HEK293 (cell line): ENCODE results near the gene LPP.

Experiments
- CTCF ChIA-PET: fragments of 350-600 bp; formaldehyde crosslinking; extraction: SDS; loops from one replicate; lab custom pipeline; 2021; ENCODE audit warnings: antibody characterized with exemption; lab: Yijun Ruan, JAX
- POLR2A ChIA-PET: fragments of 300-600 bp; formaldehyde crosslinking; extraction: SDS; loops from one replicate; lab custom pipeline; 2020; ENCODE audit warnings: antibody characterized with exemption, inconsistent platforms; lab: Yijun Ruan, JAX
- H3K27ac ChIP-seq: fragments of 200-500 bp; sonication (Bioruptor generic); 2 replicates; pipeline ENCODE4 v1.5.1; 2014; ENCODE audit warnings: low read depth, low read length, control low read depth, inconsistent platforms; ENCODE audit errors: extremely low read depth
- H3K36me3 ChIP-seq, 2 experiments: fragments of 200-500 bp in 1 of 2; sonication (Bioruptor generic) in 1 of 2; 1 replicate in 1 of 2; 2 replicates in 1 of 2; pipeline ENCODE4 v1.5.1; 2014 to 2017; ENCODE audit warnings: inconsistent platforms in 2 of 2, low read length in 2 of 2; ENCODE audit not compliant: control insufficient read depth in 2 of 2, insufficient read depth in 1 of 2
- H3K4me1 ChIP-seq: fragments of 200-500 bp; sonication (Bioruptor generic); 2 replicates; pipeline ENCODE4 v1.5.1; 2014; ENCODE audit warnings: mild to moderate bottlenecking, low read length, inconsistent platforms; ENCODE audit not compliant: control insufficient read depth, insufficient read depth
- H3K4me3 ChIP-seq: 2 replicates; pipeline ENCODE4 v1.5.1; 2011; ENCODE audit warnings: low read depth, mild to moderate bottlenecking, control low read depth, low read length, moderate library complexity
- H3K9me3 ChIP-seq: fragments of 200-500 bp; sonication (Bioruptor generic); 2 replicates; pipeline ENCODE4 v1.5.1; 2014; ENCODE audit warnings: low read depth, low read length, inconsistent platforms; ENCODE audit not compliant: control insufficient read depth, insufficient read depth
- GFI1B ChIP-seq: fragments of 450-650 bp; formaldehyde crosslinking; IDR thresholded peaks from 2 replicates; pipeline ENCODE4 v1.5.1; 2016; ENCODE audit warnings: missing biosample characterization, missing genetic modification characterization
- HOXA7 ChIP-seq: sonication (generic); formaldehyde crosslinking; IDR thresholded peaks from 2 replicates; pipeline ENCODE4 v1.8.1; 2022; ENCODE audit warnings: missing genetic modification reagents, borderline replicate concordance
- MZF1 ChIP-seq: fragments of 450-650 bp; formaldehyde crosslinking; IDR thresholded peaks from 2 replicates; pipeline ENCODE4 v1.5.1; 2017; ENCODE audit warnings: missing biosample characterization, missing genetic modification characterization, borderline replicate concordance
- SCRT2 ChIP-seq: fragments of 450-650 bp; formaldehyde crosslinking; IDR thresholded peaks from 2 replicates; pipeline ENCODE4 v1.5.1; 2016; ENCODE audit warnings: missing biosample characterization, missing genetic modification characterization
- SETDB1 ChIP-seq: IDR thresholded peaks from one replicate; pipeline ENCODE4 v1.6.1; 2017; ENCODE audit warnings: mild to moderate bottlenecking, low read length, moderate library complexity, mixed read lengths; ENCODE audit not compliant: insufficient read length
- YY1 ChIP-seq: fragments of 450-650 bp; formaldehyde crosslinking; IDR thresholded peaks from 2 replicates; pipeline ENCODE4 v1.5.1; 2018; ENCODE audit warnings: missing biosample characterization, missing genetic modification characterization
- ZBTB17 ChIP-seq: fragments of 450-650 bp; formaldehyde crosslinking; IDR thresholded peaks from 2 replicates; pipeline ENCODE4 v1.5.1; 2016; ENCODE audit warnings: missing biosample characterization, missing genetic modification characterization
- ZEB2 ChIP-seq: fragments of 450-650 bp; formaldehyde crosslinking; IDR thresholded peaks from 2 replicates; pipeline ENCODE4 v1.5.1; 2016; ENCODE audit warnings: missing biosample characterization, missing genetic modification characterization
- ZNF2 ChIP-seq: fragments of 450-650 bp; formaldehyde crosslinking; IDR thresholded peaks from 2 replicates; pipeline ENCODE4 v1.5.1; 2016; ENCODE audit warnings: missing biosample characterization, missing genetic modification characterization
- ZNF24 ChIP-seq: fragments of 450-650 bp; formaldehyde crosslinking; IDR thresholded peaks from 2 replicates; pipeline ENCODE4 v1.5.1; 2016; ENCODE audit warnings: missing biosample characterization, missing genetic modification characterization
- ZNF423 ChIP-seq: fragments of 450-650 bp; formaldehyde crosslinking; IDR thresholded peaks from 2 replicates; pipeline ENCODE4 v1.5.1; 2016; ENCODE audit warnings: missing biosample characterization, missing genetic modification characterization
- ZNF560 ChIP-seq: fragments of 450-650 bp; formaldehyde crosslinking; IDR thresholded peaks from 2 replicates; pipeline ENCODE4 v1.5.1; 2017; ENCODE audit warnings: missing biosample characterization, missing genetic modification characterization, borderline replicate concordance
- ZNF658 ChIP-seq: fragments of 450-650 bp; formaldehyde crosslinking; IDR thresholded peaks from 2 replicates; pipeline ENCODE4; 2016; ENCODE audit warnings: missing biosample characterization, missing genetic modification characterization
- ZNF707 ChIP-seq: fragments of 450-650 bp; formaldehyde crosslinking; IDR thresholded peaks from 2 replicates; pipeline ENCODE4 v1.5.1; 2016; ENCODE audit warnings: missing biosample characterization, missing genetic modification characterization
- ZNF76 ChIP-seq: fragments of 450-650 bp; formaldehyde crosslinking; IDR thresholded peaks from 2 replicates; pipeline ENCODE4; 2016; ENCODE audit warnings: low read depth, missing biosample characterization, missing genetic modification characterization, borderline replicate concordance
- TF ChIP-seq, protein P1 (sequence below): fragments of 450-650 bp; formaldehyde crosslinking; IDR thresholded peaks from 2 replicates; pipeline ENCODE4 v1.5.1; 2016; ENCODE audit warnings: missing biosample characterization, missing genetic modification characterization
- TF ChIP-seq, protein P2 (sequence below): fragments of 450-650 bp; formaldehyde crosslinking; IDR thresholded peaks from 2 replicates; pipeline ENCODE4 v1.5.1; 2016; ENCODE audit warnings: missing biosample characterization, missing genetic modification characterization
- TF ChIP-seq, protein P3 (sequence below): fragments of 450-650 bp; formaldehyde crosslinking; IDR thresholded peaks from 2 replicates; pipeline ENCODE4 v1.5.1; 2016; ENCODE audit warnings: missing biosample characterization, missing genetic modification characterization
- TF ChIP-seq, protein P4 (sequence below): fragments of 450-650 bp; formaldehyde crosslinking; IDR thresholded peaks from 2 replicates; pipeline ENCODE4 v1.5.1; 2016; ENCODE audit warnings: missing biosample characterization, missing genetic modification characterization
- TF ChIP-seq, protein P5 (sequence below): fragments of 450-650 bp; formaldehyde crosslinking; IDR thresholded peaks from 2 replicates; pipeline ENCODE4 v1.5.1; 2016; ENCODE audit warnings: missing biosample characterization, missing genetic modification characterization

LPP gene

DNA sequence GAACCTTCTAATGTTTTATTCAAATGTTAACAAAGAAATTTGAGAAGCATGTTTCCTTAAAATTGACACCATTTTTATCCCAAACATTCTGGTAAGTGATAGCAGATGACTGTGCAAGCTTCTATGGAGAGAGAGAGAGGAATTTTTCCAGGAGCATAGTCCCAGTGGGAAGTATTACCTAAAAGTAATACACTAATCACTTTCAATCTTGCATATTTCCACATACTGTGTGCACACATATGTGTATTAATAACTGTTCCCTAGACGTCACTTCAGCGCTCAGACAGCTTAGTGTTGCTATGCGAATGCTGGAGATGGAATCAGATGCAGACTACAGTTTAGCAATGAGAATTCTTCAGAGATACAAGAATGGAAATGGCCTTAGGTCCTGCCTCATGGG lies 593.5 kb downstream of the LPP start:
- no peaks in the 10 kb centered on the region for H3K36me3 ChIP-seq
- CTCF ChIA-PET, result interaction anchor here (0.6 kb wide), 1 partner anchor 89 kb away, joined by 4 read pairs; no protein-coding TSS in a partner anchor
- no peak for TF ChIP-seq ZNF24 (tag by site-specific recombination)
- TF ChIP-seq ZNF707 (tag by site-specific recombination), result no peak
- TF ChIP-seq, protein P1, sequence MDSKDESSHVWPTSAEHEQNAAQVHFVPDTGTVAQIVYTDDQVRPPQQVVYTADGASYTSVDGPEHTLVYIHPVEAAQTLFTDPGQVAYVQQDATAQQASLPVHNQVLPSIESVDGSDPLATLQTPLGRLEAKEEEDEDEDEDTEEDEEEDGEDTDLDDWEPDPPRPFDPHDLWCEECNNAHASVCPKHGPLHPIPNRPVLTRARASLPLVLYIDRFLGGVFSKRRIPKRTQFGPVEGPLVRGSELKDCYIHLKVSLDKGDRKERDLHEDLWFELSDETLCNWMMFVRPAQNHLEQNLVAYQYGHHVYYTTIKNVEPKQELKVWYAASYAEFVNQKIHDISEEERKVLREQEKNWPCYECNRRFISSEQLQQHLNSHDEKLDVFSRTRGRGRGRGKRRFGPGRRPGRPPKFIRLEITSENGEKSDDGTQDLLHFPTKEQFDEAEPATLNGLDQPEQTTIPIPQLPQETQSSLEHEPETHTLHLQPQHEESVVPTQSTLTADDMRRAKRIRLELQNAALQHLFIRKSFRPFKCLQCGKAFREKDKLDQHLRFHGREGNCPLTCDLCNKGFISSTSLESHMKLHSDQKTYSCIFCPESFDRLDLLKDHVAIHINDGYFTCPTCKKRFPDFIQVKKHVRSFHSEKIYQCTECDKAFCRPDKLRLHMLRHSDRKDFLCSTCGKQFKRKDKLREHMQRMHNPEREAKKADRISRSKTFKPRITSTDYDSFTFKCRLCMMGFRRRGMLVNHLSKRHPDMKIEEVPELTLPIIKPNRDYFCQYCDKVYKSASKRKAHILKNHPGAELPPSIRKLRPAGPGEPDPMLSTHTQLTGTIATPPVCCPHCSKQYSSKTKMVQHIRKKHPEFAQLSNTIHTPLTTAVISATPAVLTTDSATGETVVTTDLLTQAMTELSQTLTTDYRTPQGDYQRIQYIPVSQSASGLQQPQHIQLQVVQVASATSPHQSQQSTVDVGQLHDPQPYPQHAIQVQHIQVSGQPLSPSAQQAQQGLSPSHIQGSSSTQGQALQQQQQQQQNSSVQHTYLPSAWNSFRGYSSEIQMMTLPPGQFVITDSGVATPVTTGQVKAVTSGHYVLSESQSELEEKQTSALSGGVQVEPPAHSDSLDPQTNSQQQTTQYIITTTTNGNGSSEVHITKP (tag by site-specific recombination), result no peak
- no peak for TF ChIP-seq ZEB2 (tag by site-specific recombination)
- TF ChIP-seq MZF1 (tag by site-specific recombination), result no peak
- TF ChIP-seq, protein P2, sequence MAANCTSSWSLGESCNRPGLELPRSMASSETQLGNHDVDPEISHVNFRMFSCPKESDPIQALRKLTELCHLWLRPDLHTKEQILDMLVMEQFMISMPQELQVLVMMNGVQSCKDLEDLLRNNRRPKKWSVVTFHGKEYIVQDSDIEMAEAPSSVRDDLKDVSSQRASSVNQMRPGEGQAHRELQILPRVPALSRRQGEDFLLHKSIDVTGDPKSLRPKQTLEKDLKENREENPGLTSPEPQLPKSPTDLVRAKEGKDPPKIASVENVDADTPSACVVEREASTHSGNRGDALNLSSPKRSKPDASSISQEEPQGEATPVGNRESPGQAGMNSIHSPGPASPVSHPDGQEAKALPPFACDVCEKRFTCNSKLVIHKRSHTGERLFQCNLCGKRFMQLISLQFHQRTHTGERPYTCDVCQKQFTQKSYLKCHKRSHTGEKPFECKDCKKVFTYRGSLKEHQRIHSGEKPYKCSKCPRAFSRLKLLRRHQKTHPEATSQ (tag by site-specific recombination), result no peak
- no peak for TF ChIP-seq ZNF2
- TF ChIP-seq GFI1B (tag by site-specific recombination), result no peak
- no peak for TF ChIP-seq YY1 (tag by site-specific recombination)
- TF ChIP-seq, protein P3, sequence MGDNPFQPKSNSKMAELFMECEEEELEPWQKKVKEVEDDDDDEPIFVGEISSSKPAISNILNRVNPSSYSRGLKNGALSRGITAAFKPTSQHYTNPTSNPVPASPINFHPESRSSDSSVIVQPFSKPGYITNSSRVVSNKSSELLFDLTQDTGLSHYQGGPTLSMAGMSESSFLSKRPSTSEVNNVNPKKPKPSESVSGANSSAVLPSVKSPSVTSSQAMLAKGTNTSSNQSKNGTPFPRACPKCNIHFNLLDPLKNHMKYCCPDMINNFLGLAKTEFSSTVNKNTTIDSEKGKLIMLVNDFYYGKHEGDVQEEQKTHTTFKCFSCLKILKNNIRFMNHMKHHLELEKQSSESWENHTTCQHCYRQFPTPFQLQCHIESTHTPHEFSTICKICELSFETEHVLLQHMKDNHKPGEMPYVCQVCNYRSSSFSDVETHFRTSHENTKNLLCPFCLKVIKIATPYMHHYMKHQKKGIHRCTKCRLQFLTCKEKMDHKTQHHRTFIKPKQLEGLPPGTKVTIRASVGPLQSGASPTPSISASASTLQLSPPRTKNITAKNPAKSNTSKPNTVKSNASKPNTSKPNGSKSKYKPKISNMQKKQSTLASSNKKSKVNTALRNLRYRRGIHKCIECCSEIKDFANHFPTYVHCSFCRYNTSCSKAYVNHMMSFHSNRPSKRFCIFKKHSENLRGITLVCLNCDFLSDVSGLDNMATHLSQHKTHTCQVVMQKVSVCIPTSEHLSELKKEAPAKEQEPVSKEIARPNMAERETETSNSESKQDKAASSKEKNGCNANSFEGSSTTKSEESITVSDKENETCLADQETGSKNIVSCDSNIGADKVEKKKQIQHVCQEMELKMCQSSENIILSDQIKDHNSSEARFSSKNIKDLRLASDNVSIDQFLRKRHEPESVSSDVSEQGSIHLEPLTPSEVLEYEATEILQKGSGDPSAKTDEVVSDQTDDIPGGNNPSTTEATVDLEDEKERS, result no peak
- TF ChIP-seq SCRT2, result no peak
- no peak for TF ChIP-seq ZNF423 (tag by site-specific recombination)
- TF ChIP-seq SETDB1, result no peak
- TF ChIP-seq ZNF76 (tag by site-specific recombination), result no peak
- TF ChIP-seq ZNF658, result no peak
- no peaks in the 10 kb centered on the region for H3K9me3 ChIP-seq
- no peaks in the 10 kb centered on the region for H3K4me1 ChIP-seq
- POLR2A ChIA-PET, result no interaction called here
- H3K27ac ChIP-seq, result no peak overlapping the region
- no peak overlapping the region for H3K4me3 ChIP-seq

DNA sequence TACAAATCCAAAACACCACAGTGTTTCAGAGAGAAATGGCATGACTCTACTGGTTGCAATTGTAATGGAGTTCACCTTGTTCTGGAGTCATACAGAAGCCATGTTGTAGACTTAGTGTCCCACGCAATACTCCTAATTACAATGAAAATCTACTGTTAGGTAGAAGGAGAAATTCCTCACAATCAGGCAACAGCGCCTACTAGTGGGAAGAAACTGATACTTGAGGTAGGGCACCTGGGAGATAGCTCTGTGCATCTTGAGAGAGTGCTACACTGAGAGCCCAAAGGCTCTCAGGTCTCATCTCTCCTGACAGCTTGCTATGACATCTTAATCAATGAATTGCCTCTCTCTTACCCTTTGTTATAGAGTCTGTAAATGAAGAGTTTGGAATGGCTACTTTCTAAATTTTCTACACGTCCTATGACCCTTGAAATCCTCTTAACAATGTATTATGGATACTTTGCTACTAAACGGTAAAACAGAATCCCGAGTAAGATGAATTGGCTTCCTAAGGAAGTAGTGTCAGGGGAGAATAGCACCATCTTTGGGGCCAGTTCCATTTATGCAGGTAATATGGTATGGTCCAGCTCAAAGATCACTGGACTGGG lies 595.2 kb downstream of the LPP start:
- H3K27ac ChIP-seq, result no peak overlapping the region
- TF ChIP-seq ZNF560, result no peak
- TF ChIP-seq, protein P4, sequence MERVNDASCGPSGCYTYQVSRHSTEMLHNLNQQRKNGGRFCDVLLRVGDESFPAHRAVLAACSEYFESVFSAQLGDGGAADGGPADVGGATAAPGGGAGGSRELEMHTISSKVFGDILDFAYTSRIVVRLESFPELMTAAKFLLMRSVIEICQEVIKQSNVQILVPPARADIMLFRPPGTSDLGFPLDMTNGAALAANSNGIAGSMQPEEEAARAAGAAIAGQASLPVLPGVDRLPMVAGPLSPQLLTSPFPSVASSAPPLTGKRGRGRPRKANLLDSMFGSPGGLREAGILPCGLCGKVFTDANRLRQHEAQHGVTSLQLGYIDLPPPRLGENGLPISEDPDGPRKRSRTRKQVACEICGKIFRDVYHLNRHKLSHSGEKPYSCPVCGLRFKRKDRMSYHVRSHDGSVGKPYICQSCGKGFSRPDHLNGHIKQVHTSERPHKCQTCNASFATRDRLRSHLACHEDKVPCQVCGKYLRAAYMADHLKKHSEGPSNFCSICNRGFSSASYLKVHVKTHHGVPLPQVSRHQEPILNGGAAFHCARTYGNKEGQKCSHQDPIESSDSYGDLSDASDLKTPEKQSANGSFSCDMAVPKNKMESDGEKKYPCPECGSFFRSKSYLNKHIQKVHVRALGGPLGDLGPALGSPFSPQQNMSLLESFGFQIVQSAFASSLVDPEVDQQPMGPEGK (tag by site-specific recombination), result no peak
- no peak for TF ChIP-seq ZBTB17 (tag by site-specific recombination)
- no peak for TF ChIP-seq HOXA7 (CRISPR knock-in tag)
- TF ChIP-seq, protein P5, sequence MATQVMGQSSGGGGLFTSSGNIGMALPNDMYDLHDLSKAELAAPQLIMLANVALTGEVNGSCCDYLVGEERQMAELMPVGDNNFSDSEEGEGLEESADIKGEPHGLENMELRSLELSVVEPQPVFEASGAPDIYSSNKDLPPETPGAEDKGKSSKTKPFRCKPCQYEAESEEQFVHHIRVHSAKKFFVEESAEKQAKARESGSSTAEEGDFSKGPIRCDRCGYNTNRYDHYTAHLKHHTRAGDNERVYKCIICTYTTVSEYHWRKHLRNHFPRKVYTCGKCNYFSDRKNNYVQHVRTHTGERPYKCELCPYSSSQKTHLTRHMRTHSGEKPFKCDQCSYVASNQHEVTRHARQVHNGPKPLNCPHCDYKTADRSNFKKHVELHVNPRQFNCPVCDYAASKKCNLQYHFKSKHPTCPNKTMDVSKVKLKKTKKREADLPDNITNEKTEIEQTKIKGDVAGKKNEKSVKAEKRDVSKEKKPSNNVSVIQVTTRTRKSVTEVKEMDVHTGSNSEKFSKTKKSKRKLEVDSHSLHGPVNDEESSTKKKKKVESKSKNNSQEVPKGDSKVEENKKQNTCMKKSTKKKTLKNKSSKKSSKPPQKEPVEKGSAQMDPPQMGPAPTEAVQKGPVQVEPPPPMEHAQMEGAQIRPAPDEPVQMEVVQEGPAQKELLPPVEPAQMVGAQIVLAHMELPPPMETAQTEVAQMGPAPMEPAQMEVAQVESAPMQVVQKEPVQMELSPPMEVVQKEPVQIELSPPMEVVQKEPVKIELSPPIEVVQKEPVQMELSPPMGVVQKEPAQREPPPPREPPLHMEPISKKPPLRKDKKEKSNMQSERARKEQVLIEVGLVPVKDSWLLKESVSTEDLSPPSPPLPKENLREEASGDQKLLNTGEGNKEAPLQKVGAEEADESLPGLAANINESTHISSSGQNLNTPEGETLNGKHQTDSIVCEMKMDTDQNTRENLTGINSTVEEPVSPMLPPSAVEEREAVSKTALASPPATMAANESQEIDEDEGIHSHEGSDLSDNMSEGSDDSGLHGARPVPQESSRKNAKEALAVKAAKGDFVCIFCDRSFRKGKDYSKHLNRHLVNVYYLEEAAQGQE (tag by site-specific recombination), result no peak

More for the DNA sequence above, 595.2 kb downstream of the LPP start:
- no peaks in the 10 kb centered on the region for H3K4me1 ChIP-seq
- no peaks in the 10 kb centered on the region for H3K36me3 ChIP-seq
- POLR2A ChIA-PET, result no interaction called here
- no peak overlapping the region for H3K4me3 ChIP-seq
- no peaks in the 10 kb centered on the region for H3K9me3 ChIP-seq
- CTCF ChIA-PET, result interaction anchor here (0.7 to 1.4 kb wide), 9 partner anchors 13 to 1009 kb away, joined by 3 to 7 read pairs (median 3); no protein-coding TSS in a partner anchor
